Suprapubic skin (tissue), 3 donors: ENCODE measurements around the gene GRM7.

Experiments used
- POLR2AphosphoS5 ChIP-seq, 3 donors: sonication (generic); formaldehyde crosslinking; IDR thresholded peaks; one replicate each; pipeline ENCODE4 v1.6.1; 2017; ENCODE audit warnings: antibody characterized with exemption in 3 of 3
- TF ChIP-seq, protein P1 (sequence below), 2 donors: fragments of 200-600 bp in 1 of 2; fragments of 450-650 bp in 1 of 2; sonication (generic) in 1 of 2; IDR thresholded peaks; one replicate each; pipeline ENCODE4 v1.5.1; 2016 to 2019; ENCODE audit warnings: antibody characterized with exemption in 2 of 2, mild to moderate bottlenecking in 1 of 2, moderate library complexity in 1 of 2

DNA sequence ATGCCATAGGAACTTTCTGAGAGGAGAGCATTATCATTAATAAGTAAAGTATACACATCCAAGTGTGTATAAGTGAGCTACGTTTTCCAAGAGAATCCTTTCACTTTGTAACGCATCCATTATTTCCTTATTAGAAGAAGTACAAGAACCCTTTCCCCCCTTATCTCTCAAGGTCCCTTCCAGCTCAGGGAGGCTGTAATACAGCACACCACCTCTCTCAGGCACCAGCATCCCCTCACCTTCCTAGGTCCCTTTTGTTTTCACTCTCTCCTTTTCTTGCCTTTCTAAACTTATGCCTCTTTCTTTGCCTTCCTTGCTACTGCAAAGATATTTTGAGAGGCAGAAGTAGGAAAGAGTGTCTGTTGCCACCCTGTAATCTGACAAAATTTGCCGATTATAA lies 446.0 kb downstream of the GRM7 start:
- TF ChIP-seq, protein P1, sequence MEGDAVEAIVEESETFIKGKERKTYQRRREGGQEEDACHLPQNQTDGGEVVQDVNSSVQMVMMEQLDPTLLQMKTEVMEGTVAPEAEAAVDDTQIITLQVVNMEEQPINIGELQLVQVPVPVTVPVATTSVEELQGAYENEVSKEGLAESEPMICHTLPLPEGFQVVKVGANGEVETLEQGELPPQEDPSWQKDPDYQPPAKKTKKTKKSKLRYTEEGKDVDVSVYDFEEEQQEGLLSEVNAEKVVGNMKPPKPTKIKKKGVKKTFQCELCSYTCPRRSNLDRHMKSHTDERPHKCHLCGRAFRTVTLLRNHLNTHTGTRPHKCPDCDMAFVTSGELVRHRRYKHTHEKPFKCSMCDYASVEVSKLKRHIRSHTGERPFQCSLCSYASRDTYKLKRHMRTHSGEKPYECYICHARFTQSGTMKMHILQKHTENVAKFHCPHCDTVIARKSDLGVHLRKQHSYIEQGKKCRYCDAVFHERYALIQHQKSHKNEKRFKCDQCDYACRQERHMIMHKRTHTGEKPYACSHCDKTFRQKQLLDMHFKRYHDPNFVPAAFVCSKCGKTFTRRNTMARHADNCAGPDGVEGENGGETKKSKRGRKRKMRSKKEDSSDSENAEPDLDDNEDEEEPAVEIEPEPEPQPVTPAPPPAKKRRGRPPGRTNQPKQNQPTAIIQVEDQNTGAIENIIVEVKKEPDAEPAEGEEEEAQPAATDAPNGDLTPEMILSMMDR (IDR thresholded peaks at IDR 0.05), result no peak
- no peak for TF ChIP-seq POLR2AphosphoS5 (IDR thresholded peaks at IDR 0.05)
